ENCODE data around the gene RGL1. TPM values are rescaled to one million over a fixed set of nuclear protein-coding genes. Genes with fewer than 3 reads are reported as not detected.

RGL1 gene
- total RNA-seq, 1 donor from 2014 or later = 23.1 TPM

- intact Hi-C loops (cut with DNase I) = loop anchor here (5.0 kb wide), 1 partner anchor 36 kb away; no protein-coding TSS in a partner anchor
- peaks cover 0 to 4% of the 10 kb centered on the region in 2 donors for H3K9me3 ChIP-seq
- no peak for TF ChIP-seq CTCF (IDR thresholded peaks at IDR 0.05)
- no peaks in the 10 kb centered on the region for H3K27me3 ChIP-seq
- no peaks in the 10 kb centered on the region for H3K36me3 ChIP-seq
- peaks cover 0 to 14% of the 10 kb centered on the region in 2 donors for H3K4me1 ChIP-seq
- H3K27ac ChIP-seq = peak overlapping the region in 1 of 2 donors; percentile 40
- no peak for DNase-seq (ENCODE audit: low spot score in 2 of 2)
- H3K4me3 ChIP-seq = peak overlapping the region; percentile 45 to 91
Measured at GRCh38 chr1:183806125-183806524, 1.2 kb downstream of the RGL1 start.

GRCh38 chr1:183806675-183807074 lies 1.8 kb downstream of the RGL1 start:
- peaks cover 0 to 4% of the 10 kb centered on the region in 2 donors for H3K9me3 ChIP-seq
- intact Hi-C loops (cut with DNase I) = loop anchor here (5.0 kb wide), 1 partner anchor 36 kb away; no protein-coding TSS in a partner anchor
- no peaks in the 10 kb centered on the region for H3K36me3 ChIP-seq
- no peaks in the 10 kb centered on the region for H3K27me3 ChIP-seq
- H3K4me1 ChIP-seq = peaks cover 0 to 17% of the 10 kb centered on the region in 2 donors
- peak overlapping the region in 1 of 2 donors; percentile 40 for H3K27ac ChIP-seq
- no peak for DNase-seq (ENCODE audit: low spot score in 2 of 2)
- TF ChIP-seq CTCF (IDR thresholded peaks at IDR 0.05) = no peak
- H3K4me3 ChIP-seq = peak overlapping the region; percentile 45 to 91

- Histone ChIP-seq H3K27me3 (no peaks in the 10 kb centered on the region), H3K36me3 (no peaks in the 10 kb centered on the region), H3K9me3 (no peaks in the 10 kb centered on the region), H3K27ac (peak overlapping the region in 1 of 2 donors; percentile 0), H3K4me1 (peaks cover 0 to 18% of the 10 kb centered on the region in 2 donors), H3K4me3 (peak overlapping the region in 1 of 2 donors; percentile 91)
- DNase-seq (ENCODE audit: low spot score in 2 of 2) = no peak
- intact Hi-C loops (cut with DNase I) = loop anchor here (5.0 kb wide), 1 partner anchor 35 kb away; no protein-coding TSS in a partner anchor
- TF ChIP-seq CTCF (IDR thresholded peaks at IDR 0.05) = no peak
Measured at GRCh38 chr1:183807549-183808168, 2.7 kb downstream of the RGL1 start.

GRCh38 chr1:183808296-183809027 lies 3.5 kb downstream of the RGL1 start:
- Histone ChIP-seq H3K4me3 (no peak overlapping the region), H3K27me3 (no peaks in the 10 kb centered on the region), H3K36me3 (no peaks in the 10 kb centered on the region), H3K9me3 (no peaks in the 10 kb centered on the region), H3K27ac (no peak overlapping the region), H3K4me1 (peaks cover 0 to 22% of the 10 kb centered on the region in 2 donors)
- TF ChIP-seq CTCF (IDR thresholded peaks at IDR 0.05) = no peak
- no peak for DNase-seq (ENCODE audit: low spot score in 2 of 2)
- intact Hi-C loops (cut with DNase I) = loop anchor here (5.0 kb wide), 1 partner anchor 34 kb away; no protein-coding TSS in a partner anchor

- Histone ChIP-seq H3K27ac (no peak overlapping the region), H3K27me3 (no peaks in the 10 kb centered on the region), H3K4me1 (peaks cover 0 to 25% of the 10 kb centered on the region in 2 donors), H3K9me3 (no peaks in the 10 kb centered on the region), H3K4me3 (no peak overlapping the region), H3K36me3 (no peaks in the 10 kb centered on the region)
- no peak for TF ChIP-seq CTCF (IDR thresholded peaks at IDR 0.05)
- DNase-seq (ENCODE audit: low spot score in 2 of 2) = no peak
- intact Hi-C loops (cut with DNase I) = loop anchor here (10.0 kb wide), 1 partner anchor 65 kb away; no protein-coding TSS in a partner anchor
Measured at GRCh38 chr1:183810121-183810520, 5.2 kb downstream of the RGL1 start.

All from ascending aorta (tissue), 2 donors.